Activated CD4-positive, alpha-beta T cell treated with anti-CD3 and anti-CD28 coated beads, Interleukin-2, amount 10 ng/mL, durations not matched to agents 7 days and 5 days (primary cell): ENCODE data around the gene HELZ. TPM values are rescaled to one million over a fixed set of nuclear protein-coding genes. Genes with fewer than 3 reads are reported as not detected.

Source experiments
- CTCF ChIA-PET: fragments of 350-600 bp; sonication (Branson Sonifier 250); formaldehyde crosslinking; loops from one replicate; lab custom pipeline; 2021; ENCODE audit warnings: antibody characterized with exemption; lab: Charles Lee
- POLR2A ChIA-PET: fragments of 350-600 bp; sonication (Branson Sonifier 250); formaldehyde crosslinking; loops from one replicate; lab custom pipeline; 2021; ENCODE audit warnings: antibody characterized with exemption; lab: Charles Lee
- DNase-seq: peaks from one replicate; pipeline ENCODE4 v3.0.0-alpha.2; 2020
- H3K27ac Mint-ChIP-seq: one replicate; pipeline ENCODE4 v1.8.0; 2021; ENCODE audit warnings: mild to moderate bottlenecking, moderate library complexity, mixed read lengths
- H3K27me3 Mint-ChIP-seq: one replicate; pipeline ENCODE4 v1.8.0; 2021; ENCODE audit warnings: mixed read lengths
- H3K36me3 Mint-ChIP-seq: one replicate; pipeline ENCODE4 v1.8.0; 2021; ENCODE audit warnings: low read depth, mixed read lengths
- H3K4me1 Mint-ChIP-seq: one replicate; pipeline ENCODE4 v1.8.0; 2021; ENCODE audit warnings: mixed read lengths
- H3K4me3 Mint-ChIP-seq: one replicate; pipeline ENCODE4 v1.8.0; 2021; ENCODE audit warnings: mild to moderate bottlenecking, moderate library complexity, mixed read lengths
- H3K9me3 Mint-ChIP-seq: one replicate; pipeline ENCODE4 v1.8.0; 2021; ENCODE audit warnings: mixed read lengths
- total RNA-seq, 2 experiments: library from RNA; stranded (reverse); gene quantifications; one replicate each; pipeline ENCODE4 v1.2.3, GENCODE V29; 2021

Gene HELZ
- total RNA-seq, 2 experiments from 2014 or later: 76.8 to 77.3 TPM

DNA sequence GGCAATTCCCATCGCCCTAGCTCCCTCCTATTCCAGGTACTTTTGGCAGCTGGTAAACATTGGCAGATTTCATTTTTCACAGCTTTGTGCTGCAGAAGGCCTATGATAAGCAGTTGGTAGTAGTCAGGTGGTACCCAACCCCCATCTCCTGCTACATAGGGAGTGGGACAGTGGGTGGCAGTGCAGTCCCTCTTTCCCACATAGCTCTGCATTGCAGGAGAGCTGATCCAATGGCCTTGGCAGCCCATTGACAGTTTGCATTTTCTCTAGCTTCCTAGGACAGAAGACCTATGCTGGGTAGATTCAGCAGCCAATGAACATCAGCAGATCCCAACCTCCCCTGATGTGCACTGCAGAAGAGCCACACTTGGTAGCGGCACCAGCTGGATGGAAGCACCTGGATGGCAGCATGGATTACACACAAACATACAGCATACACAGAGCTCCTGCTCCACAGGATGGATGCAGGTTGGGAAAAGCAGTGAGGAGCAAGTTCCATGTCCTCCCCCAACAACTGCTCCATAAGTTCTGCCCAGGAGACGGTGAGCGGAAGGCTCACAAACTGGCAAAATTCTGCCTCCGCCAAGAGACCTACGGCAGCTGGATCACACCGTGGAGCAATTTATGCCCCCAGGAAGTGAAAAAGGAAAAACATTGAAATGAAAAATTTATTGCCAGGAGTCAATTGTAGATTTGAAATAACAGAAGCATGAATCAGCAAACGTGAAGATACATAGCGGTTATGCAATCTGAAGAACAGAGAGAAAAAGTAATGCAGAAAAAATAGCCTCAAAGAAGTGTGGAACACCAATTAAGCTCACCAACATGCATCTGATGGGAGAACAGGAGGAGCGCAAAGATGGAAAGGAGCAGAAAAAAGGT lies 105.0 kb downstream of the HELZ start:
- peaks cover 4% of the 10 kb centered on the region for H3K9me3 Mint-ChIP-seq
- POLR2A ChIA-PET: no interaction called here
- peaks cover 71% of the 10 kb centered on the region for H3K36me3 Mint-ChIP-seq
- CTCF ChIA-PET: interaction anchor here (0.7 to 1.8 kb wide), 4 partner anchors 9 to 66 kb away, joined by 3 to 8 read pairs (median 5); no protein-coding TSS in a partner anchor
- no peaks in the 10 kb centered on the region for H3K27me3 Mint-ChIP-seq
- H3K4me1 Mint-ChIP-seq: peaks cover 31% of the 10 kb centered on the region
- H3K4me3 Mint-ChIP-seq: no peak overlapping the region
- no peak overlapping the region for H3K27ac Mint-ChIP-seq
- no peak for DNase-seq

DNA sequence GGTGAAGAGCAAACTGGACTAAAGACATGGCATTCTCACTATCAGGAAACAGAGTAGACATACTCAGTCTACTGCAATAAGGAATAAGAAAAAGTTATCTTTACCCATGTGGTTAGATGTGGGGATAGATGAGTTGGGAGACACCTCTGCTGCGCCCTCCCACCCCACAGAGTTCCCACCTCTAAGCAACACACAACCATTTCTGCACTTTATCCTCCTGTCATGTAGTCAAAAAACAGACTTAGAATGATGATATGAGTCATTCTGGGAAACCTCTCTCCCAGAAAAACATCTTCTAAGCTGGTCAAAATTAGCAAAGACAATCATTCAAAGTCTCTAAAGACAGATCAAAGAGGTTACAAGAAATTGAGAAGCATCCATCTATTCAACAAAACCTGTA lies 105.7 kb downstream of the HELZ start:
- Mint-ChIP-seq H3K4me3 (no peak overlapping the region), H3K36me3 (peaks cover 64% of the 10 kb centered on the region), H3K4me1 (peaks cover 31% of the 10 kb centered on the region), H3K27me3 (no peaks in the 10 kb centered on the region), H3K9me3 (peaks cover 4% of the 10 kb centered on the region), H3K27ac (no peak overlapping the region)
- POLR2A ChIA-PET: no interaction called here
- CTCF ChIA-PET: interaction anchor here (0.7 to 1.8 kb wide), 3 partner anchors 10 to 66 kb away, joined by 4 to 8 read pairs (median 6); no protein-coding TSS in a partner anchor
- DNase-seq: no peak

DNA sequence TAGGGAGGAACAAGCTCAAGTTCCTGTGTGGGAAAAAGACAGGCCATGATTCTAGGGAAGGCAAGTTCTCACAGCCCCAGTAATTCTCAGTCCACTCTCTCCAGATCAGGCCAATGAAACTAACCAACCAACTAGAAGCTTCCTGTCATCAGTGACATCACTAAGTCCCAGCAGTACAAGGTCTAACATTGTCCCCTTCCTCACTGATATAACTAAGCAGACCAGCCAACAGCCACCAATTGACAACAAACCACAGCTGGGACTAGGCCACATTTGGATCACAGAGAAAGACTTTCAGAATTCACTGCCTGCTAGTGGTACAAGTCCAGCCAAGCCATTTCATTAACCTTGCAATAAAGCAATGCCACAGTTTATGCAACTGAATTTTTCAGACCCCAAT lies 106.6 kb downstream of the HELZ start:
- Mint-ChIP-seq H3K9me3 (peaks cover 4% of the 10 kb centered on the region), H3K4me3 (no peak overlapping the region), H3K27me3 (no peaks in the 10 kb centered on the region), H3K36me3 (peaks cover 57% of the 10 kb centered on the region), H3K4me1 (peaks cover 31% of the 10 kb centered on the region), H3K27ac (no peak overlapping the region)
- no peak for DNase-seq
- CTCF ChIA-PET: interaction anchor here (0.6 kb wide), 1 partner anchor 82 kb away, joined by 3 read pairs; no protein-coding TSS in a partner anchor
- POLR2A ChIA-PET: no interaction called here

DNA sequence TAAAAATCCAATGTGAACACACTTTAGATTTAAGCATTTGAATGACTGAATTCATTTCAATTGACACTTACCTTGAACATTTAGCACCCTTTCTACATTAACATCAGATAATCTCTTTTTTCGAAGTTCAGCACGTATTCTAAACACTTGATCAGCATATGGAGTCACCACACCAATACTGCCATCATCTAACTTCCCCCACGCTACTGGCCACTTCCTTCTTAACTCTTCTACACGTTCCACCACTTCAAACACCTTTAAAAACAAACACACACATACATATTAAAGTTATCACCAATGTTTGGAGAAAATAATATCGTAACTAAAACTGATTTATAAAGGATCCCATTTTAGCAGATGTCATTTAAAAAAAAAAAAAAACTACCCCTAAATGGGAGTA lies 107.1 kb downstream of the HELZ start:
- CTCF ChIA-PET: interaction anchor here (0.6 kb wide), 1 partner anchor 81 kb away, joined by 3 read pairs; no protein-coding TSS in a partner anchor
- peaks cover 4% of the 10 kb centered on the region for H3K9me3 Mint-ChIP-seq
- peak overlapping the region; percentile 9 for H3K27ac Mint-ChIP-seq
- POLR2A ChIA-PET: no interaction called here
- H3K27me3 Mint-ChIP-seq: no peaks in the 10 kb centered on the region
- H3K4me3 Mint-ChIP-seq: no peak overlapping the region
- peak; percentile 8 for DNase-seq
- H3K4me1 Mint-ChIP-seq: peaks cover 31% of the 10 kb centered on the region
- H3K36me3 Mint-ChIP-seq: peaks cover 54% of the 10 kb centered on the region

DNA sequence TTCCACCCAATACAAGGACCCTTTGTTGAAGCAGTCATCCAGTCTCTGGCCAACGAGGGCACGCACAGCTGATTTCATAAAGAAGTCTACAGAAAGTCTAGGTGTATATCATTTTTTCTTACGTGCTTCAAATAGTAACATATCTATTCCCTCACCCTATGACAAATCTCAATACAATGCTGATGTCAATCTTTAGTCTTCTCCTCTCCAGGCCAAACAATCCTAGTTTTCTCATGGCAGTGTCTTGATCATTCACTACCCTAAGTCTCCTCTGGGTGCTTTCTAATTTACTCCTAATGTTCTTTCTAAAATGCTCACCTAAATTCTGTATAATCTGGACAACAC lies 108.0 kb downstream of the HELZ start:
- DNase-seq: no peak
- H3K27ac Mint-ChIP-seq: no peak overlapping the region
- peaks cover 31% of the 10 kb centered on the region for H3K4me1 Mint-ChIP-seq
- ChIA-PET CTCF (no interaction called here), POLR2A (no interaction called here)
- peaks cover 51% of the 10 kb centered on the region for H3K36me3 Mint-ChIP-seq
- no peaks in the 10 kb centered on the region for H3K27me3 Mint-ChIP-seq
- peaks cover 1% of the 10 kb centered on the region for H3K9me3 Mint-ChIP-seq
- H3K4me3 Mint-ChIP-seq: no peak overlapping the region

DNA sequence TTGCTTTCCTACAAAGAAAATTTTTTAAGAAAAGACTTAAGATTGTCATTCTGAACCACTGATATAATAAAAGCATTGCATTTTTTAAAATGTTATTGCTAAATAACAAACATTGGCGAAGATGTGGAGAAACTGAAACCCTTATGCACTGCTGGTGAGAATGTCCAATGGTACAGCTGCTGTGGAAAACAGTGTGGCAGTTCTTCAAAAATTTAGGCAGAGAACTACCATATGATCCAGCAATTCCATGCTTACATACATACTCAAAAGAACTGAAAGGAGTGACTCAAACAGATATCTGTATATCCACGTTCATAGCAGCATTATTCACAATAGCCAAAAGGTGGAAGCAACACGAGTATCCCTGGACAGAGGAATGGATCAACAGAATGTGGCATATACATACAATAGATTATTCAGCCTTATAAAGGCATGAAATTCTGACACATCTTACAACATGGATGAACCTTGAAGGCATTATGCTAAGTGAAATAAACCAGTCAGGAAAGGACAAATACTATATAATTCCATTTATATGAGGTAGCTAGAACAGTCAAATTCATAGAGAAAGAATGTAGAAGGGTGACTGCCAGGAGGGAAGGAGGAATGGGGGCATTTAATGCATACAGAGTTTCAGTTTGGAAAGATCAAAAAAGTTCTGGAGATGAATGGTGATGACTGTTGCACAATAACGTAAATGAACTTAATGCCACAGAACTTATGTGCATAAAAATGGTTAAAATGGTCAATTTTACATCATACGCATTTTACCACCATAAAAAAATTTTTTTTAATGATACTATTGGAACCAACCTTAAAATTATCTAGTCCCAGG lies 108.6 kb downstream of the HELZ start:
- Mint-ChIP-seq H3K36me3 (peaks cover 50% of the 10 kb centered on the region), H3K4me3 (no peak overlapping the region)

DNA sequence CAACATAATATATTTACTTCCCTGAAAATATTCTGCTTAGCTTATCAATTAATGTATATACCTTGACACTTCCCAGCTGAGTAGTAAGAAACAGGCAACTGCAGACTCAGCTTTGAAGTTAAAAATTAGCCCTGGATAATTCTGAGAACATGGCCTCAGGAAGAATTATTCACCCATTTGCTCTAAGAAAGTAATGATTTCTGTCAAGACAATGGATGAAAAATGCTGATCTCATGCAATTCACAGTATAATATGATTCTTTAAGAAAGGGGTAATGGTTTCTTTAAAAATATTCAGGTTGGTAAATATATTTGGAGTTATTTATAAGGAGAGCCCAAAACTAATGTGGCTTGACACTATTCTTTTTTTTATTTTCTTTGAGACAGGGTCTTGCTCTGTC lies 111.8 kb downstream of the HELZ start:
- CTCF ChIA-PET: interaction anchor here (1.0 to 1.9 kb wide), 2 partner anchors 10 to 20 kb away, joined by 7 to 8 read pairs; no protein-coding TSS in a partner anchor
- POLR2A ChIA-PET: no interaction called here
- Mint-ChIP-seq H3K27ac (no peak overlapping the region), H3K4me3 (no peak overlapping the region), H3K9me3 (no peaks in the 10 kb centered on the region), H3K36me3 (peaks cover 35% of the 10 kb centered on the region), H3K27me3 (no peaks in the 10 kb centered on the region), H3K4me1 (peaks cover 7% of the 10 kb centered on the region)
- no peak for DNase-seq

More for the DNA sequence above, 108.6 kb downstream of the HELZ start:
- H3K4me1 Mint-ChIP-seq: peaks cover 31% of the 10 kb centered on the region
- DNase-seq: no peak
- POLR2A ChIA-PET: no interaction called here
- H3K27me3 Mint-ChIP-seq: no peaks in the 10 kb centered on the region
- H3K9me3 Mint-ChIP-seq: no peaks in the 10 kb centered on the region
- CTCF ChIA-PET: no interaction called here
- no peak overlapping the region for H3K27ac Mint-ChIP-seq

DNA sequence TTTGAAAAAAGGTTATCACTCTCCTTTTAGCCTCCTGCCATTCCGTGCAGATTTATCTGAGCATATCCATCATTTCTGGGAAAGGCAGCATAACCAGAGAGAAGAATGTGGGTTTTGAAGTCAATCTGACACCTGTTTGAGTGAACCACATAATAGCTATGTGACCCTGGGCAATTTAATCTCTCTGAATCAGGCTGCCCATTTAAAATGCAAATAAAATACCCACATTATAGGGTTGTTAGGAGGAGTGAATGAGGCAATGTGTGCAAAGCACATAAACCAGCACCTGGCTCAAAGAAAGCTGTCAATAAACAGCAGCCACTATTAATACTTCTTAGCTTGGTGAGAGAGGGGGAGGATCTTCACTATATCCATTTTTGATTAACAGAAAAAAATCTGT lies 112.6 kb downstream of the HELZ start:
- H3K4me1 Mint-ChIP-seq: peaks cover 1% of the 10 kb centered on the region
- H3K27me3 Mint-ChIP-seq: no peaks in the 10 kb centered on the region
- no peak for DNase-seq
- H3K27ac Mint-ChIP-seq: no peak overlapping the region
- H3K4me3 Mint-ChIP-seq: no peak overlapping the region
- ChIA-PET CTCF (interaction anchor here (1.0 to 1.9 kb wide), 2 partner anchors 10 to 20 kb away, joined by 7 to 8 read pairs; no protein-coding TSS in a partner anchor), POLR2A (no interaction called here)
- H3K9me3 Mint-ChIP-seq: no peaks in the 10 kb centered on the region
- peaks cover 34% of the 10 kb centered on the region for H3K36me3 Mint-ChIP-seq

DNA sequence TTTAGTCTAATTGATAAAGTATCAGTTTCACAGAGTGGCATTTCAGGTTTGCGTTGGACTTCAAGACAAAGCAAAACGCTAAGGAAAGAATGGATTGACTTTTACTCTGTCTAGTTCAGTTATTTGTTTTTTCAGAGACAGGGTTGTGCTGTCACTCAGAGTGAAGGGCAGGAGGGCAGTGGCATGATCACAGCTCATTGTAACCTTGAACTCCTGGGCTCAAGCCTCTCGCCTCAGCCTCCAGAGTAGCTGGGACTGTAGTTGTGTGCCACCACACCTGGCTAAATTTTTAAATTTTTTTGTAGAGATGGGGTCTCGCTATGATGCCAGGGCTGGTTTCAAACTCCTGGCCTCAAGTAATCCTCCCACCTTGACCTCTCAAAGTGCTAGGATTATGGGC lies 114.2 kb downstream of the HELZ start:
- Mint-ChIP-seq H3K4me3 (no peak overlapping the region), H3K27me3 (no peaks in the 10 kb centered on the region), H3K36me3 (peaks cover 27% of the 10 kb centered on the region), H3K9me3 (no peaks in the 10 kb centered on the region), H3K27ac (no peak overlapping the region), H3K4me1 (peaks cover 4% of the 10 kb centered on the region)
- no peak for DNase-seq
- ChIA-PET POLR2A (interaction anchor here (0.6 kb wide), 1 partner anchor 18 kb away, joined by 3 read pairs; no protein-coding TSS in a partner anchor), CTCF (interaction anchor here (0.8 kb wide), 1 partner anchor 25 kb away, joined by 3 read pairs; no protein-coding TSS in a partner anchor)

DNA sequence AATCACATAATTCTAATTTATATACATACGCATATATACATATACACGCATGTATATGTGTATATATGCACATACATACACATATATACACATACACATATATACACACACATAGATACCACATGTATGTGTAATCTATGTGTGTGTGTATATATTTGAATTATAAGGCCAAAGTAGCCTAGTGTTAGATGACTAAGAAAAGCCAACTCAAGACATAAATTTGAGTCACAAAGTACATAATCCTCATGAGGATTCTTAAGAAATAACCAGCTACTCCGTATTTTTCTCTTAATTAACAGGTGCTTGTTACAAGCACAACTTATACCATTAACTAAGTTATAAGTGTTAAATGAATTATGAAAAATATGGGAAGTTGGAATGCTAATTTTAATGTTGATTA lies 115.7 kb downstream of the HELZ start:
- no peaks in the 10 kb centered on the region for H3K9me3 Mint-ChIP-seq
- ChIA-PET CTCF (no interaction called here), POLR2A (no interaction called here)
- no peaks in the 10 kb centered on the region for H3K27me3 Mint-ChIP-seq
- no peak overlapping the region for H3K4me3 Mint-ChIP-seq
- H3K36me3 Mint-ChIP-seq: peaks cover 23% of the 10 kb centered on the region
- H3K27ac Mint-ChIP-seq: no peak overlapping the region
- no peak for DNase-seq
- H3K4me1 Mint-ChIP-seq: peaks cover 4% of the 10 kb centered on the region

DNA sequence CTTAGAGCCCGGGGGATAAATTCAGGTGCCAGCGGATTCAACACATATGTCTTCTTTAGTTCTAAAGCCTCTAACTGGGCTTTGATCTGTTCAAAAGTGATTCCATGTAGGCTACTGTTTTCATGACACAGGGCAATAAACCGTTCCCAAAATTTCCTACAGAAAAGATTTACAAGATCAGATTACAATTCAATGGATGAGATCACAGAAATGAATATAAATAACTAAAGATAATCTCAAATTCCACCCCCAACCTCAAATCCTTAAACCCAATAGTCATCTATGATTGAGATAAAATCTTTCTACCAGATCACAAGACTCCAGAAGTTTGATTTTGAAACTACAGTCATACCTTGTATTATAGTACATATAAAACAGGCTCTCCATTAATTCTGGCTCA lies 116.3 kb downstream of the HELZ start:
- Mint-ChIP-seq H3K27me3 (no peaks in the 10 kb centered on the region), H3K9me3 (no peaks in the 10 kb centered on the region), H3K4me3 (no peak overlapping the region), H3K36me3 (peaks cover 23% of the 10 kb centered on the region), H3K27ac (no peak overlapping the region), H3K4me1 (peaks cover 4% of the 10 kb centered on the region)
- ChIA-PET CTCF (no interaction called here), POLR2A (no interaction called here)
- DNase-seq: no peak

DNA sequence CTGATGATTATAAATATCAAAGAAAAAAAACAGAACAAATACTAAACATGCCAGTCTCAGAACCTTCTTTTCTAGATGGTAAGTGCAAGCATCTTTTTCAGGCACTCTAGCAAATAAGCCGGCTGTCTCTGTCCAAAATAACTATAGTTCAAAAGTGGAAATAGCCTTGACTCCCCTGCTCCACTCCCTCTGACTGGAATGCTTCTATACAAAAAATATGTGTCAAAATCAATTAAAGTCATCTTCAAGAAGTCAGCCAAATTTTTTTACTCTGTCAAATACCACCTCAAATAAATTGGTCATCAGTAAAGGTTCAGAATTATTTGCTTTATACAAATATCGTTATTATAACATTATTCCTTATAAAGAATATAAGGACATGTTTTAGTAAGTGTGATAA lies 117.1 kb downstream of the HELZ start:
- no peak overlapping the region for H3K4me3 Mint-ChIP-seq
- no peak overlapping the region for H3K27ac Mint-ChIP-seq
- ChIA-PET POLR2A (no interaction called here), CTCF (interaction anchor here (0.9 to 1.4 kb wide), 2 partner anchors 12 to 22 kb away, joined by 3 read pairs; no protein-coding TSS in a partner anchor)
- peaks cover 26% of the 10 kb centered on the region for H3K36me3 Mint-ChIP-seq
- peaks cover 4% of the 10 kb centered on the region for H3K4me1 Mint-ChIP-seq
- no peaks in the 10 kb centered on the region for H3K27me3 Mint-ChIP-seq
- DNase-seq: no peak
- no peaks in the 10 kb centered on the region for H3K9me3 Mint-ChIP-seq
